ENCODE results near the gene RCE1.

The RCE1 gene

GRCh38 chr11:66850235-66850587 is 7.0 kb downstream of the RCE1 start:
- no peak overlapping the region for H3K27ac ChIP-seq
- DNase-seq (ENCODE audit: low spot score) = peak; percentile 72
- no peak overlapping the region for H3K4me3 ChIP-seq
- TF ChIP-seq CTCF (IDR thresholded peaks at IDR 0.05) = no peak

GRCh38 chr11:66850588-66851238 is 7.5 kb downstream of the RCE1 start:
- no peak overlapping the region for H3K4me3 ChIP-seq
- H3K27ac ChIP-seq = no peak overlapping the region
- DNase-seq (ENCODE audit: low spot score) = peak; percentile 61
- no peak for TF ChIP-seq CTCF (IDR thresholded peaks at IDR 0.05)

GRCh38 chr11:66851239-66851596 is 8.0 kb downstream of the RCE1 start:
- no peak for DNase-seq (ENCODE audit: low spot score)
- TF ChIP-seq CTCF (IDR thresholded peaks at IDR 0.05) = no peak
- no peak overlapping the region for H3K27ac ChIP-seq
- no peak overlapping the region for H3K4me3 ChIP-seq

- DNase-seq (ENCODE audit: low spot score) = no peak
These were observed 8.6 kb downstream of the RCE1 start for GRCh38 chr11:66851698-66852465.

GRCh38 chr11:66852466-66853241 is 9.4 kb downstream of the RCE1 start:
- DNase-seq (ENCODE audit: low spot score) = no peak
- Histone ChIP-seq H3K27ac (no peak overlapping the region), H3K4me3 (no peak overlapping the region)
- no peak for TF ChIP-seq CTCF (IDR thresholded peaks at IDR 0.05)

More at GRCh38 chr11:66851698-66852465, 8.6 kb downstream of the RCE1 start:
- no peak overlapping the region for H3K4me3 ChIP-seq
- TF ChIP-seq CTCF (IDR thresholded peaks at IDR 0.05) = no peak
- no peak overlapping the region for H3K27ac ChIP-seq

GRCh38 chr11:66853242-66854229 is 10.3 kb downstream of the RCE1 start:
- DNase-seq (ENCODE audit: low spot score) = no peak
- TF ChIP-seq CTCF (IDR thresholded peaks at IDR 0.05) = no peak
- Histone ChIP-seq H3K27ac (no peak overlapping the region), H3K4me3 (no peak overlapping the region)

All from coronary artery (tissue), 2 donors.